GM21786 (cell line): ENCODE data around the gene GALNTL6.

Source experiments
- ATAC-seq: cut with Tn5 transposase; IDR thresholded peaks from one replicate; pipeline ENCODE4 v1.9.1; 2021; ENCODE audit not compliant: unreplicated experiment

The GALNTL6 gene

GRCh38 chr4:172188248-172188988, 375.2 kb downstream of the GALNTL6 start:
- no peak for ATAC-seq

GRCh38 chr4:172202480-172203076, 389.4 kb downstream of the GALNTL6 start:
- peak; percentile 57 for ATAC-seq

DNA sequence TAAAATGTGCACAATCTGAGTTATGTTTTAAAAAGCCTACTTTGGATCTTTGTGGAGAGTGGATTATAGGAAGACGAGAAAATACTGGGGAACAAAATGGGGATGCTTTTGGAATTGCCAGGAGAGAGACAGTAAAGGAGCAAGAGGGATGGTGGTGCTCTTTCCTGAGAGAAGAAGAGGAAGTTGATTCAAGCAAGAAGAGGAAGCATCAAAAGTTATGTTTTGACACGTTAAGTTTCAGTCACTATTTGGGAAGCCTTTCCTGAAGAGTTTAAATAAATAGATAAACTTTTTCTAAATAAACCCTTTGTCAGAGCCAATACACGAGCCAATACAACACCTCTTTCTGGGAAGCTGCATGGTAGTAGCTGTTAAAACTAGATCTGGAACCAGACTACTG, 394.1 kb downstream of the GALNTL6 start:
- ATAC-seq: no peak

DNA sequence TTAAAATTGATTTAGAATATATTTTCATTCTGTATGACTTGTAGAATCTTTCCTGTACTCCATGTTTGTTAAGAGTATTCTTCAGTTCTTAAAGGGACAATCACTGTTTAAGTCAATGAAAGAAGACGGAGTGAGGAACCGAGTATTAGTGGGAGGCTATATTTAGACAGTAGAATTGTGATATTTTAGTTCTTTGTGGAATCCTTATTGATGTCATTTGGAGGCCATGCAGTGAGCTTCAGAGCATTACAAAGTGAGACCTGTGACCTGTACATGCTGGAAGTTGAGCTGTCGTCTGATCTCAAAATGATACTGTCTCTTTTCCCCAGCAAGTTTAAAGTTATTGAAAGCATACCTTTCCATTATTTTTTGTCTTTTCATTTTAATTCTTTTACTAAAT, 394.7 kb downstream of the GALNTL6 start:
- no peak for ATAC-seq

DNA sequence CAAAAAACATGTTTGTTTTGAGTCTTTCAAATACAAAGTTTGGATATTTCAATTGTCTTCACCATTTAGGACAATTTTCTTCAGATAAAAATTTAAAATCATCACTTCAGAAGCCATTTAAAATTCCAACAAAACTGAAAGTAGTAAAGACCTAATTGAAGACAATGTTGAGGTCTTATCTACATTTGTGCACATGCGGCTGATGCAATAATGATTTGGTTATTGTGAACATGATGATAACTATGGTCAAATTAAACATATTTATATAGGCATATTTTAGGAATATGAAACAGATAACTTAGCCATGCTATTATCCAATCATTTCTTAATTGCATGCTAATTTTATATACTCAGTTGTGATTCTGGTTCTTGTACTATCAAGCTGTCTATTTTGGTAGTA, 407.5 kb downstream of the GALNTL6 start:
- no peak for ATAC-seq

DNA sequence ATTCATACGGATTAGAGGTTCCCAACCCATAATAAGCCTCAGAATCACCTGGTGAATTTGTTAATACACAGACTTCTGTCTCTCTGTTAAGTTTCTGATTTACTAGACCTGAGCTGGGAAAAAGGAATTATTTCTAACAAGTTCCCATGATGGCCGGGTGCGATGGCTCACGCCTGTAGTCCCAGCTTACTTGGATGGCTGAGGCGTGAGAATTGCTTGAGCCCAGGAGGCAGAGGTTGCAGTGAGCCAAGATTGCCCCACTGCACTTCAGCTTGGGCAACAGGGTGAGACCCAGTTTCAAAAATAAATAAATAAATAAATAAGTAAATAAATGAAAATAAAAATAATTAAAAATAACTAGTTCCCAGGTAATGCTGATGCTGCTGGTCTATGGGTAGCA, 412.3 kb downstream of the GALNTL6 start:
- ATAC-seq: no peak

GRCh38 chr4:172232966-172233365, 419.8 kb downstream of the GALNTL6 start:
- ATAC-seq: no peak

GRCh38 chr4:172243551-172243950, 430.3 kb downstream of the GALNTL6 start:
- ATAC-seq: no peak

DNA sequence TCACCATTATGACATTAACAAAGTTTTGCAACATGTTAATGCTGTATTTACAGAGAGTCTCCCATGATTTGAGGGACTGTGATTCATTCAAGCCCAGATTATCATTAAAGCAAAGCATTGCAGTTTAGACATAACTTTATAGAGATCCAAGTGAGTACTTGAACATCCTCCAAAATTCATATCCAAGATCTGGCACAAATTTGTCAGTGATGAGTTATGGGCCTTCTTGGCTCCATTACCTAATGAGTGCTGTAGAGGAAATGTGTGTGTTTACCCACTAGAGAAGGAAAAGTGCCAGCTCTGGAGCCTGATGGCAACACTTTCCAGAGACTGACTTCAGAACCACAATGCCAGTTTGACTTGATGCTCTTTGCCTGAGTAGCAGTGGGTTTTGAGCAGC, 432.3 kb downstream of the GALNTL6 start:
- no peak for ATAC-seq

- ATAC-seq: no peak
Observed at GRCh38 chr4:172253409-172253808, 440.2 kb downstream of the GALNTL6 start.

GRCh38 chr4:172256820-172257219, 443.6 kb downstream of the GALNTL6 start:
- no peak for ATAC-seq

GRCh38 chr4:172270397-172270796, 457.2 kb downstream of the GALNTL6 start:
- no peak for ATAC-seq

DNA sequence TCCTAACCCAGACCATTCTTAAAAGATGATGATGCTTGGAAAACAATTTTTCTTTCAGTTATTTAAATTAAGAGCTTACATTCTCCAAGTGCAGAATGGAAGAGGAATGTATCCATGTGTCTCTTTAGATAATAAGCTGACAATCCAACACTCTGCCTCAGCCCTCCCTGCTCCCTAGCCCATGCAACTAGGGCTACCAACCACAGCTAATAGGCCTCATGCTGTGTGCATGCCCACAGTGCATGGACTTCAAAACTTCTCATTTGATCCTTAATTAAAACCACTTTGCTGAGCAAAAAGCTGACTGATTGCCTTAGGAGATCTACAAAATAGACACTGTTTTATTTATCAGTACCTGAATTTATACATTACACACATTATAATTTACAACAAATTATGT, 473.9 kb downstream of the GALNTL6 start:
- no peak for ATAC-seq

DNA sequence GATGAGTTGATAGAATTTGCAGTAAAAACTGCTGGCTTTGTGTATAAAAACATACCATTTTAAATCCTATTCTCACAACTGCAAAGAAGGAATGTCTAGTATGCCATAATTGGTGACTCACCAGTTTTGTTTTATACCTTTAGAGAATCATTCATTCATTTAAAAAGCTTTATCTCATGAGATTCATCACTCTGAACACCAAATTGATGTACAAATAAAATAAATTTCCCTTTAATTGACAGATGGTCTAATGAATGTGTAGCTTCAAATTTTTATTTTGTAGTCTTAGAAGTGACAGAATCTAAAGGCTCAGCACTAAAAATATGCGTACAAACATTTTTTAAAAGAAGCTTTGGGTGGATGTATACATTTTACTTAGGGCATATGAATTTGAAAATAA, 492.5 kb downstream of the GALNTL6 start:
- ATAC-seq: no peak

- peak; percentile 80 for ATAC-seq
Observed at GRCh38 chr4:172308078-172308477, 494.9 kb downstream of the GALNTL6 start.

DNA sequence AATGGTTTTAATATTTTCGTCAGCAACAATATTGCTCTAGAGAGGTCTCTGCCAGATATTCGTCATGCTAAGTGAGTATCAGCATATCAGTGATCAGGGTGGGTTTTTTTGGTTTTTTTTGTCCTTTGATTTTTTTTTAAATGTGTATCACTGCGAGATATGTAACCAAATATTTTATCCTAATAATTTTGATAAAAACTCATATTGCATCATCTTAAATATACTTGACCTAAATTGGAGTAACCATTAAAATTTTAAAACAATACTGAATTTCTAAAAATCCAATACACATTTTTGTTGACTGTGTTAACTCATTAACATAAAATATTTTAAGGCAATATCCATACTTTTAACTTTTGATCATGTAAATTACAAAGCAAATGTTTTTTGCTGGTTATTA, 498.5 kb downstream of the GALNTL6 start:
- no peak for ATAC-seq

GRCh38 chr4:172323288-172323687, 510.1 kb downstream of the GALNTL6 start:
- ATAC-seq: no peak

DNA sequence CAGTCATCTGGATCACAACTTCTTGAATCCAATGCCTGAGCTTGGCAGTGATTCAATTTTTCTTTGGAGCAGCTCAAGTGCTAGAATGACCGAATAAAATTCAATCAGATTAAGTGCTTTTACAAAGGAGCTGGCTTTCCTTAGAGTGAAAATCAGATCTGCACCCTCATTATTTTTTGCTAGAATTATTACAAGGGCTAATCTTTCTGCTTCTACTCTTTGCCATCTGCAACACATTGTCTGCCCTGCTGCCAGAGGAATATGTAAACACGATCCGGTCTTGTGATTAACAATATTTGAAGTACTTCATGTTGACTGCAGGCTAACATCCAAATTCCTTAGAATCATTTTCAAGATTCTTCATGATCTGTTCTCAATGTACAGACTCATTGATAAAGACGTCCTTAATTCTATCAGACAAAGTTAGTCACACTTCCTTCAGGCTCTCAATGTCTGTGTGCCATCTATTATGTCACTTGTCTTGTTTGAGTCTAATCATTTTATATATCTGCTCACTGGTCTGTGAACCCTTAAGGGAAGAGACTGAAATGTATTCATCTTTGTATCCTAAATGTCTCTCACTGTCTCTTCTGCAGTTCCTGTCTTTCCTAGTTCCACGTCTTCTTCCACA, 531.2 kb downstream of the GALNTL6 start:
- ATAC-seq: no peak

GRCh38 chr4:172348426-172348825, 535.2 kb downstream of the GALNTL6 start:
- ATAC-seq: no peak

DNA sequence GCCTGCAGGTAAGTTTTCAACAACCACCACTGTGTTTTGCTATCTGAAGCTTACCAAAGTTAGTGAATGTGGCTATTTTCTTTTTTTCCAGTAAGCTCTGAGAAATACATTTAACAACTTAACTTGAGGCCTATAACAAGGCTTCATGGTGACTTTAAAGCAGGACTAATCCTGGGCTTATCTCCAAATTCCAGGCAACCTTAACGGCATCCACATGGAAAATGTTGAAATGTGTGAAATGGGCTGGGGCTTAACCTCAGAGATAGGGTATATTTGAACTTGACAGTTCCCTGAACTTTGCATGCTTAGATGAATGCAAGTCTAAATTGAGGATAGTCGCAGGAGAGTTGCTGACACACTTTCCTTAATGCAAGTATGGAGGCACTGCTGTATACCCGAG, 539.2 kb downstream of the GALNTL6 start:
- no peak for ATAC-seq

DNA sequence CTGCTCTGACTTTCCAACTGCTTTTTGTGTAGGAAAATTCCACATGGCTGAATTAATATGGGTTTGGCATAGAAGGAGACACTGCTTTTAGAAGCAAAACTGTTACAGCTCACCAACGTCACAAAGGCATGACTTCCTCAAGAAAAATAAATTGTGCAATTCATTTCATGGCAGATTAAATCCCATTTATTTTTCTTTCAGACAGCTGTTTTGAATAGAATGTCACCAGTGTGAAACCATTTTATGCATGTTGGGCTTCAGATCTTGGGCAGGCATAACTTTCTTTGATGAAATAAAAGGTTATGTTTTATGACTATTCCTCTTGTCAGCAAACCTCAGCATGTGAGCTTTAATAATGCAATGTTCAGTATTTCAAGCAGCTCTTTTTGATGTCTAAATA, 542.8 kb downstream of the GALNTL6 start:
- ATAC-seq: no peak

DNA sequence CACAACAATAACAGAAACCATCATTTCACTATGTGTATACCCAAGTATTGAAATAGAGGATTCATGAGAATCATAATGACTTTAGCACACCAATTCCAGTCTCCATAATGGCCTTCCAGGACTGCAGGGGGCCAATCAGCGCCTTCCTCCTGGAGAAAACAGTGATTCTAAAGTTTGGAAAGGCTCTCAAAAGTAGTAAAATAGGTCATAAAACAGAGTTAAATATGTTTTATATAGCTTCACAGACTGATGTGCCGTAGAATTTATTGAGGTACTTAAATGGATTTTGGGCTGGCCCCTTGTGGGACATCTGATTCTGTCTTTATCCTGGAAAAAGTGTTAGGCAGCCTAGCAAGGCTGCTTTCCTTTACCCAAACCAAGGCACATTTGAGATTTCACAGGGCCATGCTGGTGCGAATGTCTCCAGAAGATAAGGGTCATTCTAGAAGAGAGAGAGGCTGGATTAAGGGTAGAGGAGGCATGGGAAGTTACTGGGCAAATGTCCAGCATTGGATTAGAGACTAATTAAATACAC, 543.9 kb downstream of the GALNTL6 start:
- no peak for ATAC-seq
